PC-3 (cell line): ENCODE measurements around the gene SLC6A17. TPM values are rescaled to one million over a fixed set of nuclear protein-coding genes. Genes with fewer than 3 reads are reported as not detected.

ENCODE experiments used
- ATAC-seq: fragments of 200-7000 bp; cut with Tn5 transposase; 2 replicates; pipeline ENCODE4 v1.9.1; 2020; ENCODE audit warnings: mild to moderate bottlenecking, moderate library complexity
- BruUV-seq: library from RNA; stranded (reverse); fragments of 400-500 nt; replicated peaks from 2 replicates; lab custom pipeline; 2021; lab: Mats Ljungman, UMichigan
- CTCF ChIA-PET: fragments of 300-600 bp; sonication (Branson Sonifier 250); formaldehyde crosslinking; loops from one replicate; lab custom pipeline; 2022; ENCODE audit warnings: antibody characterized with exemption; lab: Charles Lee
- POLR2A ChIA-PET: fragments of 300-600 bp; sonication (Branson Sonifier 250); formaldehyde crosslinking; loops from one replicate; lab custom pipeline; 2022; ENCODE audit warnings: antibody characterized with exemption; ENCODE audit not compliant: unreplicated experiment; lab: Charles Lee
- DNase-seq: peaks from one replicate; pipeline ENCODE4 v3.0.0-alpha.2; 2015
- H2AFZ ChIP-seq: fragments of 300-600 bp; sonication (generic); 2 replicates; pipeline ENCODE4 v1.6.0; 2016; ENCODE audit warnings: antibody characterized with exemption, low read length
- H3F3A ChIP-seq: fragments of 300-600 bp; sonication (generic); one replicate; pipeline ENCODE4 v1.6.0; 2017; ENCODE audit warnings: antibody characterized with exemption, low read length, control low read depth, mild to moderate bottlenecking; ENCODE audit not compliant: unreplicated experiment
- H3K27ac ChIP-seq: fragments of 300-600 bp; sonication (generic); 2 replicates; pipeline ENCODE4 v1.5.1; 2016; ENCODE audit warnings: mild to moderate bottlenecking, low read length
- H3K27me3 ChIP-seq: fragments of 300-600 bp; sonication (generic); 2 replicates; pipeline ENCODE4 v1.6.1; 2016; ENCODE audit warnings: low read length, mixed read lengths
- H3K36me3 ChIP-seq: fragments of 300-600 bp; sonication (generic); 2 replicates; pipeline ENCODE4 v1.6.1; 2016; ENCODE audit warnings: low read depth, mixed run types, low read length, mixed read lengths
- H3K4me1 ChIP-seq: fragments of 300-600 bp; sonication (generic); 2 replicates; pipeline ENCODE4 v1.5.1; 2016; ENCODE audit warnings: low read length; ENCODE audit not compliant: insufficient read depth
- H3K4me2 ChIP-seq: fragments of 300-600 bp; sonication (generic); 2 replicates; pipeline ENCODE4 v1.6.0; 2016; ENCODE audit warnings: low read length
- H3K4me3 ChIP-seq: fragments of 300-600 bp; sonication (generic); 2 replicates; pipeline ENCODE4 v1.5.1; 2016; ENCODE audit warnings: mild to moderate bottlenecking, low read length, mixed read lengths
- H3K79me2 ChIP-seq: fragments of 300-600 bp; sonication (generic); 2 replicates; pipeline ENCODE4 v1.6.1; 2017; ENCODE audit warnings: low read length, mixed read lengths
- H3K9ac ChIP-seq: fragments of 300-600 bp; sonication (generic); 2 replicates; pipeline ENCODE4 v1.6.0; 2016; ENCODE audit warnings: mild to moderate bottlenecking, low read length
- H3K9me2 ChIP-seq: fragments of 300-600 bp; sonication (generic); replicated peaks from 2 replicates; pipeline ENCODE4 v1.6.1; 2016; ENCODE audit warnings: mixed run types, low read length, mixed read lengths
- H3K9me3 ChIP-seq: fragments of 300-600 bp; sonication (generic); 2 replicates; pipeline ENCODE4 v1.6.1; 2016; ENCODE audit warnings: low read length, mixed read lengths
- H4K20me1 ChIP-seq: fragments of 300-600 bp; sonication (generic); 2 replicates; pipeline ENCODE4 v1.6.1; 2016; ENCODE audit warnings: low read length, mixed read lengths
- CTCF ChIP-seq: fragments of 300-600 bp; sonication (generic); conservative IDR thresholded peaks from 2 replicates; pipeline ENCODE4 v1.5.1; 2017; ENCODE audit warnings: antibody characterized with exemption, low read depth, mild to moderate bottlenecking, low read length
- EZH2 ChIP-seq: fragments of 300-600 bp; sonication (generic); IDR thresholded peaks from one replicate; pipeline ENCODE4 v1.6.1; 2017; ENCODE audit warnings: antibody characterized with exemption, mild to moderate bottlenecking, low read length; ENCODE audit not compliant: unreplicated experiment
- EZH2phosphoT487 ChIP-seq: fragments of 300-600 bp; sonication (generic); IDR thresholded peaks from 2 replicates; pipeline ENCODE4 v1.6.1; 2018; ENCODE audit warnings: mild to moderate bottlenecking, antibody characterized with exemption, low read length, borderline replicate concordance
- intact Hi-C: fragments of 100-400 bp; cut with micrococcal nuclease; formaldehyde crosslinking; loops from 2 replicates; pipeline ENCODE4 v1.9.0; 2023
- total RNA-seq: library from RNA; depleted of rRNA; stranded (reverse); fragments of >200 nt; gene quantifications from 2 replicates; pipeline ENCODE4 v1.2.3, GENCODE V29; 2014

Gene SLC6A17
- total RNA-seq, 1 experiment from 2014 or later, result not detected

GRCh38 chr1:110134050-110134595, 16.2 kb upstream of the SLC6A17 start:
- Histone ChIP-seq H4K20me1 (no peaks in the 10 kb centered on the region), H3K4me1 (no peaks in the 10 kb centered on the region), H3K9me3 (no peaks in the 10 kb centered on the region), H3K36me3 (no peaks in the 10 kb centered on the region), H3K27ac (no peak overlapping the region), H3F3A (no peaks in the 10 kb centered on the region), H3K79me2 (no peaks in the 10 kb centered on the region), H3K27me3 (peaks cover 52% of the 10 kb centered on the region), H3K9ac (no peak overlapping the region), H2AFZ (no peak overlapping the region), H3K9me2 (no peaks in the 10 kb centered on the region), H3K4me3 (no peak overlapping the region), H3K4me2 (no peak overlapping the region)
- ATAC-seq (no peak), DNase-seq (no peak)
- TF ChIP-seq EZH2 (no peak), CTCF (no peak), EZH2phosphoT487 (no peak)
- ChIA-PET CTCF (no interaction called here), POLR2A (no interaction called here)
- intact Hi-C loops, result no loop called here
- no TSS peak for BruUV-seq

- H3K79me2 ChIP-seq, result no peaks in the 10 kb centered on the region
- no peaks in the 10 kb centered on the region for H3K4me1 ChIP-seq
- DNase-seq, result no peak
- H3K27ac ChIP-seq, result no peak overlapping the region
- no peaks in the 10 kb centered on the region for H4K20me1 ChIP-seq
- H3K36me3 ChIP-seq, result no peaks in the 10 kb centered on the region
- no peaks in the 10 kb centered on the region for H3K9me3 ChIP-seq
- H3K4me3 ChIP-seq, result no peak overlapping the region
- intact Hi-C loops, result no loop called here
- H3K27me3 ChIP-seq, result peaks cover 54% of the 10 kb centered on the region
- TF ChIP-seq CTCF, result no peak
- TF ChIP-seq EZH2phosphoT487, result no peak
- no peak for TF ChIP-seq EZH2
- no peak overlapping the region for H3K4me2 ChIP-seq
- no peaks in the 10 kb centered on the region for H3K9me2 ChIP-seq
- no TSS peak for BruUV-seq
- ATAC-seq, result no peak
- no peaks in the 10 kb centered on the region for H3F3A ChIP-seq
- CTCF ChIA-PET, result no interaction called here
- POLR2A ChIA-PET, result interaction anchor here (0.6 kb wide), 1 partner anchor 41 kb away, joined by 4 read pairs; no protein-coding TSS in a partner anchor
- H2AFZ ChIP-seq, result no peak overlapping the region
- no peak overlapping the region for H3K9ac ChIP-seq
Observed at GRCh38 chr1:110135246-110135645, 15.0 kb upstream of the SLC6A17 start.

- Histone ChIP-seq H4K20me1 (no peaks in the 10 kb centered on the region), H3K4me1 (no peaks in the 10 kb centered on the region), H3K79me2 (no peaks in the 10 kb centered on the region), H3K9me3 (no peaks in the 10 kb centered on the region), H3K9ac (no peak overlapping the region), H3K27me3 (peaks cover 55% of the 10 kb centered on the region), H3K4me3 (no peak overlapping the region), H2AFZ (no peak overlapping the region), H3K36me3 (no peaks in the 10 kb centered on the region), H3K27ac (no peak overlapping the region), H3F3A (no peaks in the 10 kb centered on the region), H3K4me2 (no peak overlapping the region), H3K9me2 (no peaks in the 10 kb centered on the region)
- TF ChIP-seq CTCF, result no peak
- no peak for TF ChIP-seq EZH2phosphoT487
- no peak for TF ChIP-seq EZH2
- DNase-seq (no peak), ATAC-seq (no peak)
- CTCF ChIA-PET, result no interaction called here
- intact Hi-C loops, result no loop called here
- POLR2A ChIA-PET, result no interaction called here
- no TSS peak for BruUV-seq
Observed at GRCh38 chr1:110135666-110136065, 14.6 kb upstream of the SLC6A17 start.
